ENCODE measurements around the gene DDX50. TPM values are rescaled to one million over a fixed set of nuclear protein-coding genes. Genes with fewer than 3 reads are reported as not detected.
"Not testable (repeated sequence)": the region's sequence is repeated elsewhere in the genome, so short reads cannot be mapped to it uniquely, and the experiment has no call there.

DDX50 gene
- total RNA-seq, 1 experiment from 2014 or later = 46.9 TPM

DNA sequence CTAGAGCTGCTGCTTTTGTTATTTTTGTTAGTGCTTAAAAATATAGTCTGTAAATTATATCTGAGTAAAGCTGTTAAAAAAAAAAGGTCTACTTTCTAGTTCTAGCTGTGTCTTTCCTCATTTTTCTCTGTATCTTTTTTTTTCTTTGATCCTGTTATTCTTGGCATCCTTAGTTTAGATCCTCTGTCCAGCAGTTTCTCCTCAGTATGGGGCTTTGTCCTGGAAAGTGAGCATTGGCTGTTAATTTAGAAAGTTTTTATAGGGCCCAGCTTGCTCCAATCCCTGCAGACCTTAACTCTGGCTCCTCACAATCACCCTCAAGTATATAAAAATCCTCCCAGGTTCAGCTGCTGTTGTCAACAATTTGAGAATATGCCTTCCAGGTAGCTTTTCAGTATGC, 23.5 kb downstream of the DDX50 start:
- TF ChIP-seq POLR2AphosphoS5 (IDR thresholded peaks at IDR 0.05; ENCODE audit: low read depth, low read length) (no peak), TCF7L2 (IDR thresholded peaks at IDR 0.05; ENCODE audit: low read depth, low read length) (no peak), SIN3A (IDR thresholded peaks at IDR 0.05; ENCODE audit: borderline replicate concordance, insufficient read depth, low read depth, low read length) (no peak)
- TF ChIP-seq, protein P1, sequence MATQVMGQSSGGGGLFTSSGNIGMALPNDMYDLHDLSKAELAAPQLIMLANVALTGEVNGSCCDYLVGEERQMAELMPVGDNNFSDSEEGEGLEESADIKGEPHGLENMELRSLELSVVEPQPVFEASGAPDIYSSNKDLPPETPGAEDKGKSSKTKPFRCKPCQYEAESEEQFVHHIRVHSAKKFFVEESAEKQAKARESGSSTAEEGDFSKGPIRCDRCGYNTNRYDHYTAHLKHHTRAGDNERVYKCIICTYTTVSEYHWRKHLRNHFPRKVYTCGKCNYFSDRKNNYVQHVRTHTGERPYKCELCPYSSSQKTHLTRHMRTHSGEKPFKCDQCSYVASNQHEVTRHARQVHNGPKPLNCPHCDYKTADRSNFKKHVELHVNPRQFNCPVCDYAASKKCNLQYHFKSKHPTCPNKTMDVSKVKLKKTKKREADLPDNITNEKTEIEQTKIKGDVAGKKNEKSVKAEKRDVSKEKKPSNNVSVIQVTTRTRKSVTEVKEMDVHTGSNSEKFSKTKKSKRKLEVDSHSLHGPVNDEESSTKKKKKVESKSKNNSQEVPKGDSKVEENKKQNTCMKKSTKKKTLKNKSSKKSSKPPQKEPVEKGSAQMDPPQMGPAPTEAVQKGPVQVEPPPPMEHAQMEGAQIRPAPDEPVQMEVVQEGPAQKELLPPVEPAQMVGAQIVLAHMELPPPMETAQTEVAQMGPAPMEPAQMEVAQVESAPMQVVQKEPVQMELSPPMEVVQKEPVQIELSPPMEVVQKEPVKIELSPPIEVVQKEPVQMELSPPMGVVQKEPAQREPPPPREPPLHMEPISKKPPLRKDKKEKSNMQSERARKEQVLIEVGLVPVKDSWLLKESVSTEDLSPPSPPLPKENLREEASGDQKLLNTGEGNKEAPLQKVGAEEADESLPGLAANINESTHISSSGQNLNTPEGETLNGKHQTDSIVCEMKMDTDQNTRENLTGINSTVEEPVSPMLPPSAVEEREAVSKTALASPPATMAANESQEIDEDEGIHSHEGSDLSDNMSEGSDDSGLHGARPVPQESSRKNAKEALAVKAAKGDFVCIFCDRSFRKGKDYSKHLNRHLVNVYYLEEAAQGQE (IDR thresholded peaks at IDR 0.05; ENCODE audit: insufficient read depth in 1 of 2, low read depth in 2 of 2, low read length in 1 of 2) = no peak
- TF ChIP-seq, protein P2, sequence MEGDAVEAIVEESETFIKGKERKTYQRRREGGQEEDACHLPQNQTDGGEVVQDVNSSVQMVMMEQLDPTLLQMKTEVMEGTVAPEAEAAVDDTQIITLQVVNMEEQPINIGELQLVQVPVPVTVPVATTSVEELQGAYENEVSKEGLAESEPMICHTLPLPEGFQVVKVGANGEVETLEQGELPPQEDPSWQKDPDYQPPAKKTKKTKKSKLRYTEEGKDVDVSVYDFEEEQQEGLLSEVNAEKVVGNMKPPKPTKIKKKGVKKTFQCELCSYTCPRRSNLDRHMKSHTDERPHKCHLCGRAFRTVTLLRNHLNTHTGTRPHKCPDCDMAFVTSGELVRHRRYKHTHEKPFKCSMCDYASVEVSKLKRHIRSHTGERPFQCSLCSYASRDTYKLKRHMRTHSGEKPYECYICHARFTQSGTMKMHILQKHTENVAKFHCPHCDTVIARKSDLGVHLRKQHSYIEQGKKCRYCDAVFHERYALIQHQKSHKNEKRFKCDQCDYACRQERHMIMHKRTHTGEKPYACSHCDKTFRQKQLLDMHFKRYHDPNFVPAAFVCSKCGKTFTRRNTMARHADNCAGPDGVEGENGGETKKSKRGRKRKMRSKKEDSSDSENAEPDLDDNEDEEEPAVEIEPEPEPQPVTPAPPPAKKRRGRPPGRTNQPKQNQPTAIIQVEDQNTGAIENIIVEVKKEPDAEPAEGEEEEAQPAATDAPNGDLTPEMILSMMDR (IDR thresholded peaks at IDR 0.05) = no peak

DNA sequence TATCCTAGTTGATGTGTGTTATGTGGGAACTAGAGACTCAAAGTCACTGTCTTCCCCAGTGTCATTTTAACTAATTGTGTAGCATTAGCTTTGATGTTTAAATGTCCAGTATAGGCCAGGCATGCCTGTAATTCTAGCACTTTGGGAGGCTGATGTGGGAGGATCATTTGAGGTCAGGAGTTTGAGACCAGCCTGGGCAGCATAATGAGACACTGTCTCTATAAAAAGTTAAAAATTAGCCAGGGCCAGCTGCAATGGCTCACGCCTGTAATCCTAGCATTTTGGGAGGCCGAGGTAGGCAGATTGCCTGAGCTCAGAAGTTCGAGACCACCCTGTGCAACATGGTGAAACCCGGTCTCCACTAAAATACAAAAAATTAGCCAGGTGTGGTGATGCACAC, 24.4 kb downstream of the DDX50 start:
- Histone ChIP-seq H3K4me1 (ENCODE audit: control insufficient read depth, insufficient read depth, low read length) (no peaks in the 10 kb centered on the region), H3K4me3 (ENCODE audit: low read depth in 2 of 2, low read length in 2 of 2) (no peak overlapping the region), H3K36me3 (ENCODE audit: control insufficient read depth, insufficient read depth, low read length) (peaks cover 4% of the 10 kb centered on the region; the same call in 1 of the 2 replicates), H3K27ac (ENCODE audit: low read length) (no peak overlapping the region), H3K9me3 (ENCODE audit: control insufficient read depth, insufficient read depth, low read depth, low read length) (no peaks in the 10 kb centered on the region), H3K27me3 (ENCODE audit: control insufficient read depth, insufficient read depth, low read length) (no peaks in the 10 kb centered on the region)
- TF ChIP-seq TCF7L2 (IDR thresholded peaks at IDR 0.05; ENCODE audit: low read depth, low read length) = no peak
- TF ChIP-seq, protein P1 (IDR thresholded peaks at IDR 0.05; ENCODE audit: insufficient read depth in 1 of 2, low read depth in 2 of 2, low read length in 1 of 2) = no peak
- TF ChIP-seq, protein P2 (IDR thresholded peaks at IDR 0.05) = no peak
- intact Hi-C loops (cut with micrococcal nuclease; ENCODE audit: unreplicated experiment) = no loop called here
- ChIA-PET POLR2A (no interaction called here), CTCF (no interaction called here)
- DNase-seq (ENCODE audit: low read depth, low spot score) (no peak), ATAC-seq (no peak)
- BruUV-seq (replicated peaks) = no TSS peak
- in situ Hi-C loops (cut with HindIII; ENCODE audit: low pct_unique_long_range_greater_than_20kb, low sequenced_read_pairs) = no loop called here

More for the DNA sequence above, 23.5 kb downstream of the DDX50 start:
- CTCF ChIA-PET = no interaction called here
- DNase-seq (ENCODE audit: low read depth, low spot score) = no peak
- POLR2A ChIA-PET = no interaction called here
- Histone ChIP-seq H3K9me3 (ENCODE audit: control insufficient read depth, insufficient read depth, low read depth, low read length) (no peaks in the 10 kb centered on the region), H3K4me3 (ENCODE audit: low read depth in 2 of 2, low read length in 2 of 2) (no peak overlapping the region), H3K27me3 (ENCODE audit: control insufficient read depth, insufficient read depth, low read length) (no peaks in the 10 kb centered on the region), H3K27ac (ENCODE audit: low read length) (no peak overlapping the region), H3K36me3 (ENCODE audit: control insufficient read depth, insufficient read depth, low read length) (peaks cover 4% of the 10 kb centered on the region; the same call in 1 of the 2 replicates), H3K4me1 (ENCODE audit: control insufficient read depth, insufficient read depth, low read length) (no peaks in the 10 kb centered on the region)
- in situ Hi-C loops (cut with HindIII; ENCODE audit: low pct_unique_long_range_greater_than_20kb, low sequenced_read_pairs) (no loop called here), intact Hi-C loops (cut with micrococcal nuclease; ENCODE audit: unreplicated experiment) (no loop called here)
- ATAC-seq = no peak
- BruUV-seq (replicated peaks) = no TSS peak

DNA sequence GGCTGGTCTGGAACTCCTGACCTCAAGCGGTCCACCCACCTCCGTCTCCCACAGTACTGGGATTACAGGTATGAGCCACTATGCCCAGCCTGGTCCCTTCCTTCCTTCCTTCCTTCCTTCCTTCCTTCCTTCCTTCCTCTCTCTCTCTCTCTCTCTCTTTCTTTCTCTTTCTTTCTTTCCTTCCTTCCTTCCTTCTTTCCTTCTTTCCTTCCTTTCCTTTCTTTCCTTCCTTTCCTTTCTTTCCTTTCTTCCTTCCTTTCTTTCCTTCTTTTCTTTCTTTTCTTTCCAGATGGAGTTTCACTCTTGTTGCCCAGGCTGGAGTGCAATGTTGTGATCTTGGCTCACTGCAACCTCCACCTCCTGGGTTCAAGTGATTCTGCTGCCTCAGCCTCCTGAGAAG, 28.0 kb downstream of the DDX50 start:
- intact Hi-C loops (cut with micrococcal nuclease; ENCODE audit: unreplicated experiment); CTCF ChIA-PET; POLR2A ChIA-PET; H3K27me3 ChIP-seq (ENCODE audit: control insufficient read depth, insufficient read depth, low read length); in situ Hi-C loops (cut with HindIII; ENCODE audit: low pct_unique_long_range_greater_than_20kb, low sequenced_read_pairs); DNase-seq (ENCODE audit: low read depth, low spot score); H3K4me3 ChIP-seq (ENCODE audit: low read depth in 2 of 2, low read length in 2 of 2); BruUV-seq (replicated peaks); H3K27ac ChIP-seq (ENCODE audit: low read length); H3K9me3 ChIP-seq (ENCODE audit: control insufficient read depth, insufficient read depth, low read depth, low read length); ATAC-seq; H3K36me3 ChIP-seq (ENCODE audit: control insufficient read depth, insufficient read depth, low read length); H3K4me1 ChIP-seq (ENCODE audit: control insufficient read depth, insufficient read depth, low read length): not testable (repeated sequence)

DNA sequence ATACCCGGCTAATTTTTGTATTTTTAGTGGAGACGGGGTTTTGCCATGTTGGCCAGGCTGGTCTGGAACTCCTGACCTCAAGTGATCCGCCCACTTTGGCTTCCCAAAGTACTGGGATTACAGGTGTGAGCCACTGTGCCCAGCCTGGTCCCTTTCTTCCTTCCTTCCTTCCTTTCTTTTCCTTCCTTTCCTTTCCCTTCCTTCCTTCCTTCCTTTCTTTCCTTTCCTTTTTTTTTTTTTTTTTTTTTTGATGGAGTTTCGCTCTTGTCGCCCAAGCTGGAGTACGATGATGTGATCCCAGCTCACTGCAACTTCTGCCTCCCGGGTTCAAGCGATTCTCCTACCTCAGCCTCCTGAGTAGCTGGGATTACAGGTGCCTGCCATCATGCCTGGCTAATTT, 28.8 kb downstream of the DDX50 start:
- intact Hi-C loops (cut with micrococcal nuclease; ENCODE audit: unreplicated experiment); H3K27me3 ChIP-seq (ENCODE audit: control insufficient read depth, insufficient read depth, low read length); CTCF ChIA-PET; H3K9me3 ChIP-seq (ENCODE audit: control insufficient read depth, insufficient read depth, low read depth, low read length); ATAC-seq; H3K4me1 ChIP-seq (ENCODE audit: control insufficient read depth, insufficient read depth, low read length); POLR2A ChIA-PET; H3K4me3 ChIP-seq (ENCODE audit: low read depth in 2 of 2, low read length in 2 of 2); H3K27ac ChIP-seq (ENCODE audit: low read length); BruUV-seq (replicated peaks); DNase-seq (ENCODE audit: low read depth, low spot score); in situ Hi-C loops (cut with HindIII; ENCODE audit: low pct_unique_long_range_greater_than_20kb, low sequenced_read_pairs): not testable (repeated sequence)
- peaks cover 15% of the 10 kb centered on the region for H3K36me3 ChIP-seq (ENCODE audit: control insufficient read depth, insufficient read depth, low read length)
